Panc1 (cell line): ENCODE measurements around the gene POLR2A.

Source experiments
- CTCF ChIP-seq: fragments of 450-650 bp; IDR thresholded peaks from 2 replicates; pipeline ENCODE4 v1.5.1; 2017; ENCODE audit warnings: mild to moderate bottlenecking
- POLR2AphosphoS5 ChIP-seq: IDR thresholded peaks from 2 replicates; pipeline ENCODE4 v1.6.1; 2012; ENCODE audit warnings: mild to moderate bottlenecking, low read depth, low read length, moderate library complexity
- REST ChIP-seq, 2 experiments: IDR thresholded peaks; 2 replicates each; pipeline ENCODE4 v1.6.1; 2011 to 2012; ENCODE audit warnings: low read depth in 2 of 2, control low read depth in 1 of 2, low read length in 1 of 2, mild to moderate bottlenecking in 1 of 2, moderate library complexity in 1 of 2; ENCODE audit not compliant: insufficient read depth in 1 of 2
- SIN3A ChIP-seq: IDR thresholded peaks from 2 replicates; pipeline ENCODE4 v1.6.1; 2012; ENCODE audit warnings: low read depth, mild to moderate bottlenecking, low read length, moderate library complexity, borderline replicate concordance; ENCODE audit not compliant: insufficient read depth

- TF ChIP-seq CTCF (no peak), POLR2AphosphoS5 (no peak), REST (IDR thresholded peaks at IDR 0.05; ENCODE audit: insufficient read depth in 1 of 2, low read depth in 2 of 2, low read length in 1 of 2) (no peak), SIN3A (no peak)
Measured at GRCh38 chr17:7443499-7444485, 40.4 kb upstream of the POLR2A start.
